NCI-H748 (cell line): ENCODE results near the gene DUSP18.
"Not testable (repeated sequence)": the region's sequence is repeated elsewhere in the genome, so short reads cannot be mapped to it uniquely, and the experiment has no call there.

Experiments
- DNase-seq: peaks from one replicate; lab custom pipeline; 2025; ENCODE audit not compliant: unreplicated experiment; lab: John Stamatoyannopoulos, UW

Gene DUSP18

DNA sequence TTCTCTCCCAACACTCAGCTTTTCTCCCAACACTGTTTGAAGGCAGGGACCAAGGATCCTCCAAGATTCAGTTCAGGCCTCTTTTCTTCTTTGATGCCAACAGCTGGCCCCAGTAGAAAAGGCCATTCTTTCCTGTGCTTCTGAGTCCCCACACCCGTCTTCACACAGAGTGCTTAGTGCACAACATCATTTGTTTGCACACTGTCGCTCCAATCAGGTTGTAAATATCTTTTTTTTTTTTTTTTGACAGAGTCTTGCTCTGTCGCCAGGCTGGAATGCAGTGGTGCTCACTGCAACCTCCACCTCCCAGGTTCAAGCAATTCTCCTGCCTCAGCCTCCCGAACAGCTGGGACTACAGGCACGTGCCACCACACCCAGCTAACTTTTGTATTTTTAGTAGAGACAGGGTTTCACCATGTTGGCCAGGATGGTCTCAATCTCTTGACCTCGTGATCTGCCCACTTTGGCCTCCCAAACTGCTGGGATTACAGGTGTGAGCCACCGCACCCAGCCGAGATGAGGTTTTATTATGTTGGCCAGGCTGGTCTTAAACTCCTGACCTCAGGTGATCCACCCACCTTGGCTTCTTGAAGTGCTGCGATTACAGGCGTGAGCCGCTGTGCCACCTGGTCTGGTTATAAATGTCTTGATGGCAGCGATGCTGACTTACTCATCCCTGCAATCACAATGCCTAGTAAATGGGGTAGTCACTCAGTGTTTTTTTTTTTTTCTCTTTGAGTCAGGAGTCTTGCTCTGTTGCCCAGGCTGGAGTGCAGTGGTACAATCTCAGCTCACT lies 12.4 kb upstream of the DUSP18 start:
- DNase-seq = not testable (repeated sequence)

GRCh38 chr22:30676565-30676964 lies 8.9 kb upstream of the DUSP18 start:
- not testable (repeated sequence) for DNase-seq

DNA sequence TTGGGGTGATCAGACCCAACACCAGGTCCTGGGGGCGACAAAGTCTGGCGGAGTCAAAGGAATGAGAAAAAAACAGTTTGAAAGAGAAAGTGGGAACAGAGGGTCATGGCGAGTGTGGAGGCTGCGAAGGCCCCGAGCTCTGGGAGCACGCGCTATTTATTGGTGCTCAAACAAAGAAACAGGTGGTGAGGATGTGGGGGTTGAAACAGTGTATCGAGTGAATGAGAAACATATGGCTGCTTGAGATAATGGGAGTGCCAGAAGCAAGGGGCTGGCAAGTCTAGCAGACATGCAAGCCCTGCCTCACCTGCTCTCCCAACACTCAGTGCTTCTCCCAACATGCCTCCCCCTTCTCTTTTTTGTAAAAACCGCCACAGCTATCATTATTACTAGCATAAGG lies 7.8 kb upstream of the DUSP18 start:
- peak; percentile 79 for DNase-seq

DNA sequence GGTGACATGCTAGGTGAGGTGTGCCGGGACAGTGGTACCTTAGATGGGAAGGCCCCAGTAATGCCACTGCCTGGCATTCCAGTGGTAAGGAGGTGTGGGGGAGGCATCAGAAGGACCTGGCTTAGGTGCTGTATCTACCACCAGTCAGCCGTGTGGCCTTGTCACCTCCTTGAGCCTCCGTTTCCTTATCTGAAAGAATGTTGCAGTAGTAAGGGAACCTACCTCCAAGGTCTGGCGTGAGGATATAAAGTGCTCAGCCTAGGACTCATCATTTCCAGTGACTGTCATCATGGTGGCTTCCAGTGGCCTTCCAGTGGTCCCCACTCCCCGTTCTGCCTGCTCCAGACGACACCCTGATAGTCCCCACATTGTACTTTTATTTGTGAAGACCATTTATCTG lies 6.8 kb upstream of the DUSP18 start:
- DNase-seq = no peak

- DNase-seq = no peak
Measured at GRCh38 chr22:30673136-30673535, 5.5 kb upstream of the DUSP18 start.

GRCh38 chr22:30671071-30671470 lies 3.4 kb upstream of the DUSP18 start:
- DNase-seq = no peak

- DNase-seq = peak; percentile 46
Measured at GRCh38 chr22:30668386-30668710, 673 bp upstream of the DUSP18 start.

DNA sequence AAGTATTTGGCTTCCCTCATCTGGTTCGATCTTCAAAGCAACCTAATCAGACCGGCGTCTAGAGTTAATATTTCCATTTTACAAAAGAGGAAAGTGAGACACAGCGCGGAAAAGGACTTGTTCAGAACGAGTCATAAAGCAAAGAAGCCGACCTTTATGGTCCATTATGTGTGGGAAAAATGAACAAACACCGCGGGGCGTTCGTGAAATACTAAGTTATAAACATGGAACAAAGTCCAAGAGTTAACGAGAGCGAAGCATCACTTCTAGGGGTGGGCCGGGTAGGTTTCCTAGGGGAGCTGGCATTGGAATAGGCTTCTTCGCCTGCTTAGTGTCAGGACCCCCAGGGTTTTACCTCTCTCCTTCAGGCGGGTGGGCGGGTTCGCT lies 575 bp downstream of the DUSP18 start:
- peak; percentile 27 for DNase-seq

GRCh38 chr22:30665786-30666185 lies 1.9 kb downstream of the DUSP18 start:
- DNase-seq = no peak

DNA sequence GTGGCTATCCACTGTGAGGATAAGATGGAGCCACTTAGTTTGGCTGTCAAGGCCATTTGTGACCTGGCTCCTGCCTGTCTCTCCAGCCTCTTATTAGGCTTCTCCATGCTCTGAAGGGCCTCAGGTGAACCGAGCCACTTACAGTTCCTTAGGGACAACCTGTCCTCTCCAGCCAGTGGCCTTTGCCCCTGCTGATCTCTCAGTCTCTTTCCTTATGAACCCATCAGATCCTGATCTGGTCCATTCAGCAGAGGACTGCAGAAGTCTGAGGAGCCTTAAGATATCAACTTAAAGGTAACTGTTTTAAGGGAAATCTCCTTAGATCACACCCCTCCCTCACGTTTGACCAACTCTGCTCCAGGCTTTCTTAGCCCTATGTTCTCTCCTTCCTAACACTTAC lies 2.4 kb downstream of the DUSP18 start:
- no peak for DNase-seq

DNA sequence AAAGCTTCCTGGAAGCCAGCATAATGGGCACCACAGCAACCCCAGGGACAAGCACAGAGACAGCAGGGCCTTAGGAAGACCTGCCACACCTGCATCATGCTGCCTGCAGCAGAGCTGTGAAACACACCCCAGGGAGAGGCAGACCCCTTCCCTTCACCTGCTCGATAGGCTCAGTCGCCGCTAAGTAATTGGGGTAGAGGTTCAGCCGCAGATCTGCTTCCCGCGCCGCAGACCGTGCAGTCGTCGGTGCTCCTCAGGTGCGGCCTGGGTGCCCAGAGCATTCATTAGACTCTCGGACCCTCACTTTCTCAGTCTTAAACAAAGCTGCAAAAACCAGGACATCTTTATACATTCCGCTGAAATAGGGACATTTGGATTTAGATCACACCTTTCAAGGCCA lies 2.9 kb downstream of the DUSP18 start:
- no peak for DNase-seq

- DNase-seq = peak; percentile 84
Measured at GRCh38 chr22:30662040-30662439, 5.6 kb downstream of the DUSP18 start.

- no peak for DNase-seq
Measured at GRCh38 chr22:30655532-30655931, 12.1 kb downstream of the DUSP18 start.

GRCh38 chr22:30654361-30654760 lies 13.3 kb downstream of the DUSP18 start:
- no peak for DNase-seq

GRCh38 chr22:30652852-30653251 lies 14.8 kb downstream of the DUSP18 start:
- no peak for DNase-seq

- DNase-seq = no peak
Measured at GRCh38 chr22:30650508-30651116, 17.1 kb downstream of the DUSP18 start.

- DNase-seq = no peak
Measured at GRCh38 chr22:30649430-30650007, 18.2 kb downstream of the DUSP18 start.

DNA sequence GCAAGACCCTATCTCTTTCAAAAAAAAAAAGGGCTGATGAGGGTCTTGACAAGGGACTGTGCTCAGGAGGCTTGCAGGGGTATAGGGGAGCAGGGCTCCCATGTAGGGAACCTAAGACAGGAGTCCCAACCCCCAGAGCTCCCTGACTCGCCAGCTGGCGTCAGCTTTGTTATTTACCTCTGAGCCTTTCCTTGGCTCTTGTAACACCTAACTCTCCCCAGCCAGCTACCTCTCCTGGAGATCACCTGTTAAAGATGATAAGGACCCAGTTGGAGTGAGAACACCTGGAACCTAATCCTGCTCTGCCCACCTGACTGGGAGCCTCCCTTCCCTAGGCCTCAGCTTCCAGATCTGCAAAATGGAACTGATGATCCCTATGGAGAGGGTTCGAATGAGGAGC lies 18.9 kb downstream of the DUSP18 start:
- no peak for DNase-seq

DNA sequence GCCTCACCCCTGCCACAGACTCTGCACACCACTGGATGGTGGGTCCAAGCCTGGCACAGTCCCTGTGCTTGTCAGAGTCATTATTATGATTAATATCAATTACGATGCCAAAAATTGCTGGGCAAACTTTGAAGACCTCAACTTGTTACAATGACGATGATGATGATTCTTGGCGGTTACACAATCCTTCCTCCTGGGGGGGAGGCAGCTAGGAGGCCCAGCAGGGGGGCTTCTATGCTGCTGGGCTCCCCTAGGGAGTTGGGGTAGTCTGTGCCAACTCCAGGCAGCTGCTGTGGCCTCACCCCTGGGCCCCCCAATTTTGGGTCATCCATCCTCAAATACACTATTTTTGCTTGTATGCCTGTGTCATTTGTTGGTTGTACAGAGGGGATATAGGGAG lies 20.1 kb downstream of the DUSP18 start:
- no peak for DNase-seq

- DNase-seq = peak; percentile 6
Measured at GRCh38 chr22:30646518-30647160, 21.0 kb downstream of the DUSP18 start.

DNA sequence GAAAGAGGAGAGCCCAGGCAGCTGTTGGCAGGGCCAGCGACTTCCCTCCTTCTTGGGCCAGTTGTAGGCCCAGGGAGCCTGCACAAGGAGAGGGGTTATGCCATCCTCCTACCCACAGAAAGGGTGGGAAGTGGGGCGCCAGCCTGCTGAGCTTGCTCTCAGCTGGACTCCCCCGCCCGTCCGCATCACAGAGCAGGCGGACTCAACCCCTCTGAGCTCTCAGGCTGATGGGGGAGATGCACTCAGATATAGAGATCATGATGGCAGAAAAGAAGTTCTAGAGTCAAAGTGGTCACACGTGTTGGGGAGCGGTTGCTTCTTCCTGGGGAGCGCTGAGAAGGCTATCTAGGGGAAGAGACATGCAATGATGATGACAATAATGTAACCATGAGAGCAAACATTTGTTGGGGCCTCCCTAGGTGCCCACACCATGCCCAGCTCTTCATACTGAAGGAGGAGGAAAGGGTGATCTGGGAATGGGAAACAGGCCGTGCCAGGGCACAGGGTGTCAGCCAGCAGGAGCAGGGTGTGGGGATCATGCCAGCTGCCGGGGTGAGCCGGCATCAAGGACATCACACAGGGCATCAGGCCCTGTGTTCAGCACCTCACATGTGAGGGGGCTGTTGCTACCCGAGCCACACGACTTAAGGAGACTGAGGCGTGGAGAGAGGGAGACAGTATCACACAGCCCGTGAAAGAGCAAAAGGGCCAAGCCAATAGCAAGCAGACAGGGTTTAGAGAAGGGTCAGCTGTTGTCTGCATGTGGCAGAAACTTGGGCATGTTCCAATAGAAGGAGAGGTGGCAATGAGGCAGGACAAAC lies 24.4 kb downstream of the DUSP18 start:
- DNase-seq = no peak
